ENCODE results near the gene PERM1. TPM values are rescaled to one million over a fixed set of nuclear protein-coding genes. Genes with fewer than 3 reads are reported as not detected.

PERM1 gene
- total and polyA plus RNA-seq, 2 of the 8 experiments (the other 6 are each of a cell fraction or from before 2014, with no cell fraction given) = not detected

DNA sequence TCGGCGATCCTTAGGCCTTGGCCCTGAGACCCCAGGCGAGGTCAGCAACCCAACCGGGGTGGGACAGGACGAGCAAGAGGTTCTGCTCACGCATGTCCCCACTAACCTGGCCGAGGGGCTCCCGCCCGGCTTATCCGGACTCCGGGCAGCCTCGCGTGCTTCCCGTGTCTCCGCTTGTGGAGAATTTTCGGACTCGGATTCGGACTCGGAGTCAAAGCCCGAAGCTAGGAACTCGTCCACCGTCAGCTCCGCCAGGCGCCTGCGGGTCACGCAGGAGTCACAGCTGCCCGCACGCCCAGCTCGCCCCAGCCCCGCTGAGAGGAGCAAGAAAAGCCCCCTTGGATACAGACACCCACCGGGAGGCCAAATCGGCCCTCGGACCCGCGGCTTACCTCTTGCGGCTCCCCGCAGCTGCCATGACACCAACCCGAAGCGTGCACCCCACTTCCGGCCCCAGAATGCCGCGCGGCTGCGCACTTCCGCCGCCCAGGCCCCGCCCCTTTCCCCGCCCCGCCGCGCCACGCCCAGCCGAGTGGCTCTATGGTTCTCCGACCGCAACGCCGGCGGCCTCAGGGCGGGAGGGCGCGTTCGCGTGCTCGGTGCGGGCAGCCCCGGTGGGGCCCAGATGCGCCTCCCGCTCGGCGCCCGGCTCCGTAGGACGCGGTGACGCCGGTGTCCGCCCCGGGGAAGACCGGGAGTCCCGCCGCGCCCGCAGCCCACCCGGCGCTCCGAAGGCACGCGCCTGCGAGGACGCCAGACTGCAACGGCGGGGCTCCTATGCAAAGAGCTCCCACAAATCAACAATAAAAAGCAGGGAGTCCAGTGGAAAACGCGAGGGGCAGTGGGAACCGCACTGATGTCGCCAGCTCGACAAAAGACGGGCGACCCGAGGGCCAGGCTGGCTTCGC lies 22.8 kb downstream of the PERM1 start, which contains the start of gene NOC2L (continued):
- no peak for TF ChIP-seq BACH1 (IDR thresholded peaks at IDR 0.05; ENCODE audit: low read length)
- TF ChIP-seq CBX8 (IDR thresholded peaks at IDR 0.05; ENCODE audit: borderline replicate concordance, low read depth, low read length) = no peak
- TF ChIP-seq HDAC2 (IDR thresholded peaks at IDR 0.05; ENCODE audit: borderline replicate concordance in 1 of 2, low read depth in 2 of 2, low read length in 2 of 2) = peak in 1 of 2 experiments; percentile 97; a peak in 2 of 4 replicates
- no peak for TF ChIP-seq RFX5 (IDR thresholded peaks at IDR 0.05; ENCODE audit: borderline replicate concordance, low read depth, low read length)
- TF ChIP-seq, protein P1, sequence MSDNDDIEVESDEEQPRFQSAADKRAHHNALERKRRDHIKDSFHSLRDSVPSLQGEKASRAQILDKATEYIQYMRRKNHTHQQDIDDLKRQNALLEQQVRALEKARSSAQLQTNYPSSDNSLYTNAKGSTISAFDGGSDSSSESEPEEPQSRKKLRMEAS (IDR thresholded peaks at IDR 0.05) = peak; percentile 80
- TF ChIP-seq PHF8 (conservative IDR thresholded peaks at IDR 0.05; ENCODE audit: low read depth, low read length) = peak; percentile 66
- no peak for TF ChIP-seq CHD1 (IDR thresholded peaks at IDR 0.05; ENCODE audit: low read depth, low read length)
- TF ChIP-seq YY1 (IDR thresholded peaks at IDR 0.05; ENCODE audit: low read depth, low read length) = peak; percentile 95
- peak; percentile 32 to 81; a peak in 2 of 4 replicates for TF ChIP-seq SIN3A (conservative IDR thresholded peaks at IDR 0.05 in 1 of 2, IDR thresholded peaks at IDR 0.05 in 1 of 2; ENCODE audit: low read depth in 1 of 2, low read length in 2 of 2)
- TF ChIP-seq POU5F1 (IDR thresholded peaks at IDR 0.05; ENCODE audit: low read depth, low read length) = no peak
